Prostate gland (tissue), 2 donors: Measurements from ENCODE around the gene PHOX2A. TPM values are rescaled to one million over a fixed set of nuclear protein-coding genes. Genes with fewer than 3 reads are reported as not detected.

Source experiments
- DNase-seq: peaks from one replicate; pipeline ENCODE4 v3.0.0-alpha.2; 2019; ENCODE audit warnings: low spot score
- H3K27ac ChIP-seq, 2 donors: fragments of 200-600 bp; sonication (generic); 2 replicates each; pipeline ENCODE4 v1.5.1; 2017 to 2019
- H3K27me3 ChIP-seq: fragments of 200-600 bp; sonication (generic); replicated peaks from 2 replicates; pipeline ENCODE4 v1.5.1; 2019; ENCODE audit not compliant: insufficient read depth
- H3K36me3 ChIP-seq, 2 donors: fragments of 200-600 bp; sonication (generic); 1 replicate in 1 of 2; 2 replicates in 1 of 2; pipeline versions ENCODE4 v1.5.1 to v1.8.1; 2017 to 2019
- H3K4me1 ChIP-seq: fragments of 200-600 bp; sonication (generic); replicated peaks from 2 replicates; pipeline ENCODE4 v1.5.1; 2019
- H3K4me3 ChIP-seq, 2 donors: fragments of 200-600 bp; sonication (generic); 2 replicates each; pipeline ENCODE4 v1.5.1; 2017 to 2019
- H3K9me3 ChIP-seq: fragments of 200-600 bp; sonication (generic); 2 replicates; pipeline ENCODE4 v1.5.1; 2017
- POLR2A ChIP-seq: fragments of 450-650 bp; IDR thresholded peaks from one replicate; pipeline ENCODE4 v1.6.1; 2016; ENCODE audit warnings: antibody characterized with exemption, mild to moderate bottlenecking
- POLR2AphosphoS5 ChIP-seq: sonication (generic); formaldehyde crosslinking; IDR thresholded peaks from one replicate; pipeline ENCODE4 v1.6.1; 2017; ENCODE audit warnings: antibody characterized with exemption
- WGBS: methylation state at CpG from one replicate; pipeline ENCODE4 v1.1.5; 2018; 5-methylcytosine and 5-hydroxymethylcytosine counted together
- intact Hi-C: fragments of 100-400 bp; cut with DNase I; formaldehyde crosslinking; loops from one replicate; pipeline ENCODE4 v1.14.2; 2022
- total RNA-seq, 2 donors: library from RNA; depleted of rRNA; stranded (reverse); fragments of >200 nt; gene quantifications; one replicate each; pipeline ENCODE4 v1.1.0, GENCODE V29; 2016
- TF ChIP-seq, protein P1 (sequence below), 4 experiments: fragments of 200-600 bp in 2 of 4; fragments of 450-650 bp in 2 of 4; sonication (generic) in 2 of 4; IDR thresholded peaks; 1 replicate in 3 of 4; 2 replicates in 1 of 4; pipeline ENCODE4 v1.5.1; 2016 to 2019; ENCODE audit warnings: antibody characterized with exemption in 4 of 4, mild to moderate bottlenecking in 2 of 4, moderate library complexity in 2 of 4

PHOX2A gene
- total RNA-seq, 2 donors from 2014 or later: 0.40 TPM; not detected in 1

DNA sequence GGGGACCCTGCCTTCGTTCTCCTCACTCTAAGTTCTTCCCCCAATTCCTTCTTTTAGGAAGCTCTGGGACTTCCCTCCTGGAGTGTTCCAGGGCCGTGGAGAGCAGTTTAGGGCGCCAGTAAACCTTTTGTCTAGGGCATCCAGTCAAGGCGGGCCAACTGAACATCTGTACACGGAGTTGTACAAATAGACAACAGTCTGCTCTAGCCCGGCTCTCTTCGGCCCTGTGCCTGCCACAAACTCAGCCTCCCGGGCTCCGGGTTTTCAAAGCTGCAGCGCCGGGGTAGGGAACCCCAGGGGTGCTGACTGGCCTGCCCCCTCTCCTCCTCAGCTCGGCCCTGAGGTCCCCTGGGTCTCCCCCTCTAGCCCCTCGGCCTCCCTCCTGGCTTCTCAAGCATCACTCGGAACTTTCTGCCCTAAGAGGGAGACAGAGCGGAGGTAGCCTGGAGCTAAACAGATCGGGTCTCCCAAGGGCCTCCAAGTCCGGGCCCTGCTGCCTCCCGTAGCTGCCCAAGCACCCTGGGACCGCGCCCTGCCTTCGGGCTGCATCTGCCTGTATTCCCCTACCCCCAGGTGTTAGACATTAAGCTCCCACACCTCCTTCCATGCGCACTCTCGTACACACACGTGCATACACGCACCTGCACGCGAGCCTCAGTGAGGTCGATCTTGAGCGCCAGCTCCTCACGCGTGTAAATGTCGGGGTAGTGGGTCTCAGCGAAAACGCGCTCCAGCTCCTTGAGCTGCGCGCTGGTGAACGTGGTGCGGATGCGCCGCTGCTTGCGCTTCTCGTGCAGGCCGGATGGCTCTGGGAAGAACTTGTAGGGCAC is 3.3 kb downstream of the PHOX2A start:
- 31% methylated on average over 44 of the region's 44 CpGs for WGBS
- DNase-seq: no peak
- Histone ChIP-seq H3K27me3 (peaks cover 23% of the 10 kb centered on the region), H3K4me3 (no peak overlapping the region), H3K4me1 (peaks cover 3% of the 10 kb centered on the region), H3K36me3 (peaks cover 0 to 9% of the 10 kb centered on the region in 2 donors), H3K27ac (peak overlapping the region; percentile 48 to 61), H3K9me3 (no peaks in the 10 kb centered on the region)
- no peak for TF ChIP-seq POLR2A
- TF ChIP-seq, protein P1, sequence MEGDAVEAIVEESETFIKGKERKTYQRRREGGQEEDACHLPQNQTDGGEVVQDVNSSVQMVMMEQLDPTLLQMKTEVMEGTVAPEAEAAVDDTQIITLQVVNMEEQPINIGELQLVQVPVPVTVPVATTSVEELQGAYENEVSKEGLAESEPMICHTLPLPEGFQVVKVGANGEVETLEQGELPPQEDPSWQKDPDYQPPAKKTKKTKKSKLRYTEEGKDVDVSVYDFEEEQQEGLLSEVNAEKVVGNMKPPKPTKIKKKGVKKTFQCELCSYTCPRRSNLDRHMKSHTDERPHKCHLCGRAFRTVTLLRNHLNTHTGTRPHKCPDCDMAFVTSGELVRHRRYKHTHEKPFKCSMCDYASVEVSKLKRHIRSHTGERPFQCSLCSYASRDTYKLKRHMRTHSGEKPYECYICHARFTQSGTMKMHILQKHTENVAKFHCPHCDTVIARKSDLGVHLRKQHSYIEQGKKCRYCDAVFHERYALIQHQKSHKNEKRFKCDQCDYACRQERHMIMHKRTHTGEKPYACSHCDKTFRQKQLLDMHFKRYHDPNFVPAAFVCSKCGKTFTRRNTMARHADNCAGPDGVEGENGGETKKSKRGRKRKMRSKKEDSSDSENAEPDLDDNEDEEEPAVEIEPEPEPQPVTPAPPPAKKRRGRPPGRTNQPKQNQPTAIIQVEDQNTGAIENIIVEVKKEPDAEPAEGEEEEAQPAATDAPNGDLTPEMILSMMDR (IDR thresholded peaks at IDR 0.05): no peak
- TF ChIP-seq POLR2AphosphoS5: no peak
- intact Hi-C loops: no loop called here

DNA sequence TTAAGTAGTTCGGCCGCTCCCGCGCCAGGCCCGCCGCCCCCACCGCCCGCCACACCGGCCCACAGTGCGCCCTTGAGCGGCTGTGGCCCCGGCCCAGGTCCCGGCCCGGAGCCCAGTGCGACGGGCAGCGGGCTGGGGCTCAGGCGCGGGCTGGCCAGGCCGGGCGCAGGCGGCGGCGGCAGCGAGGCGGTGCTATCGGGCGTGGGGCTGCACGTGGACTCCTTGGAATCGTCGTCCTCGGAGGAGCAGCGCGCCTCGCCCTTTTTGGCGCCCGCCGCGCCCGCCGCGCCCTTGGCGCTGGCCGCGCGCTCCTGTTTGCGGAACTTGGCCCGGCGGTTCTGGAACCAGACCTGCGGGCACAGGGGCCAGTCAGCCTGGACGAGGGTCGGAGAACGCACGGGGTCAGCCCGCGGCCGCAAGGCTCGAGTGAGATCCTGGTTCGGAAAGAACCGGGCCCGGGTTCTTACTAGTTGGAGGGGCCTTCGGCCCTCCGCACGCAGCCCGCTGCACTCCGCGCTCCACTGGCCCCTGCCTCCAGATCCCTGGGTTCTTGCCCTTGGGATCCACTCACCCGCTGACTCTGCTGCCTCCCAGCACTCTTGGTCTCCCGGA is 4.0 kb downstream of the PHOX2A start:
- H3K4me1 ChIP-seq: peaks cover 3% of the 10 kb centered on the region
- DNase-seq: peak; percentile 47
- intact Hi-C loops: loop anchor here (10.0 kb wide), 1 partner anchor 225 kb away; no protein-coding TSS in a partner anchor
- H3K27me3 ChIP-seq: peaks cover 20% of the 10 kb centered on the region
- H3K27ac ChIP-seq: peak overlapping the region; percentile 48 to 61
- no peaks in the 10 kb centered on the region for H3K9me3 ChIP-seq
- H3K36me3 ChIP-seq: peaks cover 4 to 10% of the 10 kb centered on the region in 2 donors
- no peak for TF ChIP-seq POLR2AphosphoS5
- TF ChIP-seq, protein P1 (IDR thresholded peaks at IDR 0.05): peak in 2 of 4 experiments; percentile 35 to 46
- TF ChIP-seq POLR2A: no peak
- 3% methylated on average over 61 of the region's 69 CpGs for WGBS
- peak overlapping the region; percentile 22 to 28 for H3K4me3 ChIP-seq

DNA sequence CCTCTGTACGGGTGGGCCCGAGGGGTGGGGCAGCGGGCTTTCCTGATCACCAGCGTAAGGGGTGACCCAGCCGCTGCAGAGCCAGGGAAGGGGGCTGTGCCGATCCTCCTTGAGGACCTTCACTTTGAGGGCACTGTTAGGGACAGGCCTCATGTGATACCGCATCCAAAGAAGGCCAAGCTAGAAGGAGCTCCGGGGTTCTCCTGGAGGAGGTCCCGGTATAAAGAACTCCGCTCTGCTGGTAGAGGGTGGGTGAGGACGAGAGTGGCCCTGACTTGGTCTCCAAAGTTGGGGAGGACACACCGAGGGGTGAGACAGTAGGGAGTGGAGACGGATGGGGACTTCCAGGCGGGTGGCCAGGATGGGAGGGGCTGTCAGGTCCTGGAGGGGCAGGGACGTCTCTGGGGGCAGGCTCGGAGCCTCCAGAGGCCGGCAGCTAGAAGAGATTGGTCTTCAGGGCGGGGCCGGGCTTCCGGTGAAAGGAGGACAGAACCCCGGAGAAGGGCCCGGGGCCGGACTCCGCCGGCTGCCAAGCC is 4.6 kb downstream of the PHOX2A start:
- H3K4me1 ChIP-seq: peaks cover 3% of the 10 kb centered on the region
- no peaks in the 10 kb centered on the region for H3K9me3 ChIP-seq
- peak overlapping the region; percentile 44 to 61 for H3K27ac ChIP-seq
- no peak for DNase-seq
- H3K36me3 ChIP-seq: peaks cover 4 to 11% of the 10 kb centered on the region in 2 donors
- peaks cover 15% of the 10 kb centered on the region for H3K27me3 ChIP-seq
- H3K4me3 ChIP-seq: peak overlapping the region; percentile 22 to 28
- TF ChIP-seq, protein P1 (IDR thresholded peaks at IDR 0.05): no peak
- TF ChIP-seq POLR2A (no peak), POLR2AphosphoS5 (no peak)
- WGBS: 17% methylated on average over 25 of the region's 25 CpGs
- intact Hi-C loops: loop anchor here (10.0 kb wide), 1 partner anchor 225 kb away; no protein-coding TSS in a partner anchor

DNA sequence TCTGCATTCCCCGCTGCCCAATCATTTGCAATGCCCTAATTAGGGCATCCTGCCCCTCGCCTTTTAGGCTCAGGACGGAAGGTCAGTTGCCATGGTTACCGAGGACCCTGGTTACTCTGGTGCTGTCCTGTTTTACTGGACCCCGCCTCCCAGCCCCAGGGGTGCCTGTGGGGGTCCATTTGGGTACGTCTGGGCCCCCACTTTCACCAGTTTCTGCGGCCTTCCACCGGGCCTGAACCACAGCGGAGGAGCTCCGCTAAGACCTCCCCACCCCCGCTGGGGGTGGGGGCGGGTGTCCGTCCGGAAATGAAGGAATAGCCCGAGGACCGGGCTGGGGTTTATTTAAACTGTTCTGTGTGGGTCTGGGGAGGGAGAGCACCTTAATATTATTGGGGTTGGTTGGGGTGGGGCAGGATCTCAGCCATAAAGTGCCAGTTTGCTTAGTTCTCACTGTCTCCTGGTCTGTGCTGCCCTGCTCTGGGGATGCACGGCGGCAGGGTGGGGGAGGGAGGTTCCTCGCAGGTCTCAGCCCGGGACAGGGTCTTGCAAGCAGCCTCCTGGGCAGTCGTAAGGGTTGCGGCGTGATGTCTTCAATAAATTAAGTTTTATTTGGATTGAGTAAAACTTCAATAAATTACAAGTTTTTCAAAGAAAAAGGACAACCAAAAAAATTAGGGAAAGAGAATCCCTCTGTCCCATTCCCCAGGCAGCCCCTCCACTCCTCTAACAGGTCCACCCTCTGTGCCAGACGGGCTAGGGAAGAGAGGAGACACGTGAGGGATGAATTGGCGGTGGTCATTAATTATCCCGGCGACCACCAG is 5.3 kb downstream of the PHOX2A start:
- H3K36me3 ChIP-seq: peaks cover 4 to 15% of the 10 kb centered on the region in 2 donors
- peaks cover 8% of the 10 kb centered on the region for H3K27me3 ChIP-seq
- no peak for DNase-seq
- peaks cover 3% of the 10 kb centered on the region for H3K4me1 ChIP-seq
- no peak overlapping the region for H3K4me3 ChIP-seq
- intact Hi-C loops: loop anchor here (10.0 kb wide), 1 partner anchor 224 kb away; no protein-coding TSS in a partner anchor
- H3K9me3 ChIP-seq: no peaks in the 10 kb centered on the region
- H3K27ac ChIP-seq: peak overlapping the region in 1 of 2 donors; percentile 61
- WGBS: 74% methylated on average over 28 of the region's 28 CpGs
- TF ChIP-seq, protein P1 (IDR thresholded peaks at IDR 0.05): no peak
- TF ChIP-seq POLR2A (no peak), POLR2AphosphoS5 (no peak)
